Activated naive CD4-positive, alpha-beta T cell treated with anti-CD3 and anti-CD28 coated beads, Interleukin-2, amount 50 U/mL, for 24 hours (primary cell): ENCODE data around the gene SYT5.
"Not testable (repeated sequence)": the region's sequence is repeated elsewhere in the genome, so short reads cannot be mapped to it uniquely, and the experiment has no call there.

Source experiments
- H3K27ac Mint-ChIP-seq: one replicate; pipeline ENCODE4 v1.8.0; 2021; ENCODE audit warnings: mild to moderate bottlenecking, mixed read lengths
- H3K27me3 Mint-ChIP-seq: one replicate; pipeline ENCODE4 v1.8.0; 2021; ENCODE audit warnings: mixed read lengths
- H3K36me3 Mint-ChIP-seq: one replicate; pipeline ENCODE4 v1.8.0; 2021; ENCODE audit warnings: mixed read lengths
- H3K4me1 Mint-ChIP-seq: one replicate; pipeline ENCODE4 v1.8.0; 2021; ENCODE audit warnings: mixed read lengths
- H3K4me3 Mint-ChIP-seq: one replicate; pipeline ENCODE4 v1.8.0; 2021; ENCODE audit warnings: mild to moderate bottlenecking, mixed read lengths
- H3K9me3 Mint-ChIP-seq: one replicate; pipeline ENCODE4 v1.8.0; 2021; ENCODE audit warnings: mixed read lengths

Gene SYT5

GRCh38 chr19:55161571-55162322 lies 18.3 kb downstream of the SYT5 start:
- Mint-ChIP-seq H3K9me3 (no peaks in the 10 kb centered on the region), H3K36me3 (peaks cover 2% of the 10 kb centered on the region), H3K27ac (no peak overlapping the region), H3K4me3 (no peak overlapping the region), H3K27me3 (peaks cover 35% of the 10 kb centered on the region), H3K4me1 (peaks cover 9% of the 10 kb centered on the region)

GRCh38 chr19:55160986-55161365 lies 19.1 kb downstream of the SYT5 start:
- Mint-ChIP-seq H3K4me3 (no peak overlapping the region), H3K27ac (no peak overlapping the region), H3K4me1 (peaks cover 8% of the 10 kb centered on the region), H3K27me3 (peaks cover 32% of the 10 kb centered on the region), H3K36me3 (peaks cover 1% of the 10 kb centered on the region), H3K9me3 (no peaks in the 10 kb centered on the region)

GRCh38 chr19:55160128-55160985 lies 19.7 kb downstream of the SYT5 start:
- Mint-ChIP-seq H3K36me3 (peaks cover 1% of the 10 kb centered on the region), H3K27ac (no peak overlapping the region), H3K27me3 (peaks cover 28% of the 10 kb centered on the region), H3K4me3 (peak overlapping the region; percentile 51), H3K9me3 (no peaks in the 10 kb centered on the region), H3K4me1 (peaks cover 8% of the 10 kb centered on the region)

- Mint-ChIP-seq H3K4me3 (no peak overlapping the region), H3K9me3 (no peaks in the 10 kb centered on the region), H3K27ac (no peak overlapping the region), H3K4me1 (peaks cover 14% of the 10 kb centered on the region), H3K27me3 (peaks cover 25% of the 10 kb centered on the region), H3K36me3 (peaks cover 1% of the 10 kb centered on the region)
These were observed 21.0 kb downstream of the SYT5 start for GRCh38 chr19:55158848-55159749.

GRCh38 chr19:55158423-55158822 lies 21.7 kb downstream of the SYT5 start:
- Mint-ChIP-seq H3K9me3 (no peaks in the 10 kb centered on the region), H3K4me3 (no peak overlapping the region), H3K27ac (no peak overlapping the region), H3K4me1 (peaks cover 20% of the 10 kb centered on the region), H3K27me3 (peaks cover 19% of the 10 kb centered on the region), H3K36me3 (peaks cover 4% of the 10 kb centered on the region)

- peak within 1 kb of the TSS; percentile 15 for H3K4me3 Mint-ChIP-seq
- peaks cover 16% of the 10 kb centered on the region for H3K27me3 Mint-ChIP-seq
- H3K27ac Mint-ChIP-seq = no peak within 1 kb of the TSS
These were observed 22.8 kb downstream of the SYT5 start, which contains the start of gene TNNI3 for GRCh38 chr19:55157064-55157908. TNNI3 (minus strand) TSS chr19:55157732; CDS start chr19:55157589, 143 bp downstream.

GRCh38 chr19:55156202-55157063 lies 23.7 kb downstream of the SYT5 start:
- Mint-ChIP-seq H3K27ac (no peak overlapping the region), H3K9me3 (no peaks in the 10 kb centered on the region), H3K36me3 (peaks cover 8% of the 10 kb centered on the region), H3K4me3 (peak overlapping the region; percentile 15), H3K4me1 (peaks cover 35% of the 10 kb centered on the region), H3K27me3 (peaks cover 15% of the 10 kb centered on the region)

More at GRCh38 chr19:55157064-55157908, 22.8 kb downstream of the SYT5 start, which contains the start of gene TNNI3:
- Mint-ChIP-seq H3K4me1 (peaks cover 26% of the 10 kb centered on the region), H3K36me3 (peaks cover 4% of the 10 kb centered on the region), H3K9me3 (no peaks in the 10 kb centered on the region)

GRCh38 chr19:55155784-55156183 lies 24.3 kb downstream of the SYT5 start:
- H3K4me3 Mint-ChIP-seq, H3K9me3 Mint-ChIP-seq, H3K27ac Mint-ChIP-seq, H3K36me3 Mint-ChIP-seq: not testable (repeated sequence)
- Mint-ChIP-seq H3K4me1 (peaks cover 37% of the 10 kb centered on the region), H3K27me3 (peaks cover 15% of the 10 kb centered on the region)

- no peak overlapping the region for H3K27ac Mint-ChIP-seq
- H3K27me3 Mint-ChIP-seq = peaks cover 20% of the 10 kb centered on the region
- no peaks in the 10 kb centered on the region for H3K9me3 Mint-ChIP-seq
- H3K4me3 Mint-ChIP-seq = no peak overlapping the region
- peaks cover 7% of the 10 kb centered on the region for H3K36me3 Mint-ChIP-seq
- H3K4me1 Mint-ChIP-seq = peaks cover 33% of the 10 kb centered on the region
These were observed 26.3 kb downstream of the SYT5 start for GRCh38 chr19:55153652-55154264.

- Mint-ChIP-seq H3K27ac (peak overlapping the region; percentile 60), H3K27me3 (peaks cover 24% of the 10 kb centered on the region), H3K36me3 (peaks cover 7% of the 10 kb centered on the region), H3K9me3 (no peaks in the 10 kb centered on the region), H3K4me3 (no peak overlapping the region), H3K4me1 (peaks cover 33% of the 10 kb centered on the region)
These were observed 28.1 kb downstream of the SYT5 start for GRCh38 chr19:55152017-55152416.

GRCh38 chr19:55149078-55150003 lies 30.7 kb downstream of the SYT5 start, which contains the start of gene TNNT1:
TNNT1 (minus strand) TSS chr19:55149206; CDS start chr19:55147157, 2,049 bp downstream.
- Mint-ChIP-seq H3K27ac (peak within 1 kb of the TSS; percentile 42), H3K36me3 (peaks cover 7% of the 10 kb centered on the region), H3K9me3 (no peaks in the 10 kb centered on the region), H3K4me1 (peaks cover 29% of the 10 kb centered on the region), H3K4me3 (no peak within 1 kb of the TSS), H3K27me3 (peaks cover 31% of the 10 kb centered on the region)

- peaks cover 16% of the 10 kb centered on the region for H3K4me1 Mint-ChIP-seq
- peaks cover 40% of the 10 kb centered on the region for H3K27me3 Mint-ChIP-seq
- no peaks in the 10 kb centered on the region for H3K9me3 Mint-ChIP-seq
- no peak overlapping the region for H3K27ac Mint-ChIP-seq
- peaks cover 4% of the 10 kb centered on the region for H3K36me3 Mint-ChIP-seq
- H3K4me3 Mint-ChIP-seq = no peak overlapping the region
These were observed 32.4 kb downstream of the SYT5 start for GRCh38 chr19:55147545-55148251.
